Neural cell (in vitro differentiated cells): ENCODE measurements around the gene TRIO. TPM values are rescaled to one million over a fixed set of nuclear protein-coding genes. Genes with fewer than 3 reads are reported as not detected.

Experiments
- H2AFZ ChIP-seq: fragments of 200-600, 300-800 bp; sonication (generic), shearing (Covaris generic); 2 replicates; pipeline ENCODE4 v1.6.0; 2014; ENCODE audit warnings: low read depth, mild to moderate bottlenecking, antibody characterized with exemption, low read length, moderate library complexity
- H3F3A ChIP-seq: fragments of 200-600 bp; shearing (Covaris generic); 2 replicates; pipeline ENCODE4 v1.6.1; 2016; ENCODE audit warnings: mild to moderate bottlenecking, moderate library complexity, mixed read lengths, antibody characterized with exemption, low read length; ENCODE audit not compliant: insufficient read depth, poor library complexity, severe bottlenecking
- H3K27ac ChIP-seq: fragments of 200-600, 300-800 bp; sonication (generic), shearing (Covaris generic); 2 replicates; pipeline ENCODE4 v1.5.1; 2014; ENCODE audit warnings: mild to moderate bottlenecking, low read length, moderate library complexity
- H3K27me3 ChIP-seq: fragments of 300-800, 200-600 bp; sonication (generic), shearing (Covaris generic); 2 replicates; pipeline ENCODE4 v1.6.0; 2014; ENCODE audit warnings: mild to moderate bottlenecking, low read depth, low read length, moderate library complexity; ENCODE audit not compliant: insufficient read depth
- H3K36me3 ChIP-seq: fragments of 300-800, 200-600 bp; sonication (generic), shearing (Covaris generic); 2 replicates; pipeline ENCODE4 v1.5.1; 2014; ENCODE audit warnings: mild to moderate bottlenecking, antibody characterized with exemption, low read length, moderate library complexity; ENCODE audit not compliant: insufficient read depth
- H3K4me2 ChIP-seq: fragments of 300-800, 200-600 bp; sonication (generic), shearing (Covaris generic); 2 replicates; pipeline ENCODE4 v1.6.0; 2014; ENCODE audit warnings: mild to moderate bottlenecking, low read length
- H3K4me3 ChIP-seq: fragments of 300-800, 200-600 bp; sonication (generic), shearing (Covaris generic); 2 replicates; pipeline ENCODE4 v1.5.1; 2014; ENCODE audit warnings: mild to moderate bottlenecking, low read length, moderate library complexity
- H3K79me2 ChIP-seq: fragments of 200-600 bp; shearing (Covaris generic); replicated peaks from 2 replicates; pipeline ENCODE4 v1.6.0; 2014; ENCODE audit warnings: mild to moderate bottlenecking, low read length, moderate library complexity; ENCODE audit not compliant: insufficient read depth
- H3K9ac ChIP-seq: fragments of 300-800, 200-600 bp; sonication (generic), shearing (Covaris generic); 2 replicates; pipeline ENCODE4 v1.6.1; 2016; ENCODE audit warnings: mild to moderate bottlenecking, low read length, mixed read lengths
- H3K9me2 ChIP-seq: fragments of 200-600 bp; shearing (Covaris generic); 2 replicates; pipeline ENCODE4 v1.6.1; 2016; ENCODE audit warnings: mild to moderate bottlenecking, low read length, mixed read lengths; ENCODE audit not compliant: insufficient read depth
- H3K9me3 ChIP-seq: fragments of 200-600, 300-800 bp; sonication (generic), shearing (Covaris generic); 2 replicates; pipeline ENCODE4 v1.6.1; 2016; ENCODE audit warnings: mild to moderate bottlenecking, mixed run types, low read length, moderate library complexity, mixed read lengths
- H4K20me1 ChIP-seq: fragments of 200-600 bp; shearing (Covaris generic); 2 replicates; pipeline ENCODE4 v1.6.1; 2016; ENCODE audit warnings: mild to moderate bottlenecking, mixed run types; ENCODE audit not compliant: insufficient read depth
- EP300 ChIP-seq: fragments of 450-650 bp; conservative IDR thresholded peaks from 2 replicates; pipeline ENCODE4 v1.6.1; 2014; ENCODE audit warnings: antibody characterized with exemption, mild to moderate bottlenecking, moderate library complexity; ENCODE audit not compliant: poor library complexity, severe bottlenecking
- EZH2 ChIP-seq: fragments of 200-600, 300-800 bp; shearing (Covaris generic), sonication (generic); IDR thresholded peaks from 2 replicates; pipeline ENCODE4 v1.6.1; 2014; ENCODE audit warnings: antibody characterized with exemption, low read length, borderline replicate concordance, mild to moderate bottlenecking; ENCODE audit not compliant: insufficient read depth, poor library complexity, severe bottlenecking
- MXI1 ChIP-seq: fragments of 450-650 bp; conservative IDR thresholded peaks from 2 replicates; pipeline ENCODE4 v1.6.1; 2014; ENCODE audit warnings: antibody characterized with exemption, mild to moderate bottlenecking; ENCODE audit not compliant: poor library complexity, severe bottlenecking
- POLR2AphosphoS5 ChIP-seq: IDR thresholded peaks from 2 replicates; pipeline ENCODE4 v1.6.1; 2012
- RAD21 ChIP-seq: fragments of 450-650 bp; conservative IDR thresholded peaks from 2 replicates; pipeline ENCODE4 v1.6.1; 2014; ENCODE audit warnings: antibody characterized with exemption, mild to moderate bottlenecking, moderate library complexity
- SMC3 ChIP-seq: fragments of 450-650 bp; conservative IDR thresholded peaks from 2 replicates; pipeline ENCODE4 v1.6.1; 2014; ENCODE audit warnings: antibody characterized with exemption, mild to moderate bottlenecking, moderate library complexity; ENCODE audit not compliant: poor library complexity
- TAF1 ChIP-seq: IDR thresholded peaks from 2 replicates; pipeline ENCODE4 v1.6.1; 2012; ENCODE audit warnings: low read depth
- polyA plus RNA-seq: library from polyadenylated mRNA; depleted of rRNA; stranded (reverse); fragments of >200 nt; gene quantifications from 2 replicates; pipeline ENCODE4 v1.2.3, GENCODE V29; 2014
- TF ChIP-seq, protein P1 (sequence below): fragments of 450-650 bp; IDR thresholded peaks from 2 replicates; pipeline ENCODE4 v1.5.1; 2014; ENCODE audit warnings: antibody characterized with exemption, mild to moderate bottlenecking, moderate library complexity; ENCODE audit not compliant: poor library complexity, severe bottlenecking
- TF ChIP-seq, protein P2 (sequence below): IDR thresholded peaks from 2 replicates; pipeline ENCODE4 v1.6.1; 2012; ENCODE audit warnings: borderline replicate concordance

Gene TRIO
- polyA plus RNA-seq, 1 donor from 2014 or later = 168 TPM

DNA sequence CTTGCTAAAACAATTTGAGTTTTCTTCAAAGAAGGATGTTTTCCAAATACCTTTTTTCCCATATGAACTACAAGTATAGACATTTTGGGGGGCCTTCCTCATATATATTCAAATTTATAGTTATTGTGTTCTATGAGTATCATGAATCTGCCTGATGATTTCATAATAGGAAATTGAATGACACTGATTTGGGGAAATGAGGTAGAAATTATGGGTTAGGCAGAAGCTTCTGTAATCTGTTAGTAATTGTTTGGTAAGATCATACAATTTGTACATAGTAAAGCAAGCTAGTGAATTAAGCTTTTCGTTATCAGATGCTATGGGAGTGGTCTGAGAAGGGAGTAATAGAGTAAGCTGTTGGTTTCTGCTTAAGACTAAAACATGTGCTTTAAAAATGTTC, 98.0 kb downstream of the TRIO start:
- Histone ChIP-seq H3K4me3 (no peak overlapping the region), H3K9ac (no peak overlapping the region), H2AFZ (no peak overlapping the region), H3K9me2 (no peaks in the 10 kb centered on the region), H3F3A (no peaks in the 10 kb centered on the region), H3K36me3 (no peaks in the 10 kb centered on the region), H3K27ac (no peak overlapping the region), H3K27me3 (no peaks in the 10 kb centered on the region), H4K20me1 (no peaks in the 10 kb centered on the region), H3K9me3 (no peaks in the 10 kb centered on the region), H3K4me2 (no peak overlapping the region), H3K79me2 (peaks cover 95% of the 10 kb centered on the region)
- TF ChIP-seq MXI1 (no peak), EP300 (no peak), TAF1 (no peak), SMC3 (no peak), EZH2 (no peak), RAD21 (no peak), POLR2AphosphoS5 (no peak)
- TF ChIP-seq, protein P1, sequence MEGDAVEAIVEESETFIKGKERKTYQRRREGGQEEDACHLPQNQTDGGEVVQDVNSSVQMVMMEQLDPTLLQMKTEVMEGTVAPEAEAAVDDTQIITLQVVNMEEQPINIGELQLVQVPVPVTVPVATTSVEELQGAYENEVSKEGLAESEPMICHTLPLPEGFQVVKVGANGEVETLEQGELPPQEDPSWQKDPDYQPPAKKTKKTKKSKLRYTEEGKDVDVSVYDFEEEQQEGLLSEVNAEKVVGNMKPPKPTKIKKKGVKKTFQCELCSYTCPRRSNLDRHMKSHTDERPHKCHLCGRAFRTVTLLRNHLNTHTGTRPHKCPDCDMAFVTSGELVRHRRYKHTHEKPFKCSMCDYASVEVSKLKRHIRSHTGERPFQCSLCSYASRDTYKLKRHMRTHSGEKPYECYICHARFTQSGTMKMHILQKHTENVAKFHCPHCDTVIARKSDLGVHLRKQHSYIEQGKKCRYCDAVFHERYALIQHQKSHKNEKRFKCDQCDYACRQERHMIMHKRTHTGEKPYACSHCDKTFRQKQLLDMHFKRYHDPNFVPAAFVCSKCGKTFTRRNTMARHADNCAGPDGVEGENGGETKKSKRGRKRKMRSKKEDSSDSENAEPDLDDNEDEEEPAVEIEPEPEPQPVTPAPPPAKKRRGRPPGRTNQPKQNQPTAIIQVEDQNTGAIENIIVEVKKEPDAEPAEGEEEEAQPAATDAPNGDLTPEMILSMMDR = no peak
- TF ChIP-seq, protein P2, sequence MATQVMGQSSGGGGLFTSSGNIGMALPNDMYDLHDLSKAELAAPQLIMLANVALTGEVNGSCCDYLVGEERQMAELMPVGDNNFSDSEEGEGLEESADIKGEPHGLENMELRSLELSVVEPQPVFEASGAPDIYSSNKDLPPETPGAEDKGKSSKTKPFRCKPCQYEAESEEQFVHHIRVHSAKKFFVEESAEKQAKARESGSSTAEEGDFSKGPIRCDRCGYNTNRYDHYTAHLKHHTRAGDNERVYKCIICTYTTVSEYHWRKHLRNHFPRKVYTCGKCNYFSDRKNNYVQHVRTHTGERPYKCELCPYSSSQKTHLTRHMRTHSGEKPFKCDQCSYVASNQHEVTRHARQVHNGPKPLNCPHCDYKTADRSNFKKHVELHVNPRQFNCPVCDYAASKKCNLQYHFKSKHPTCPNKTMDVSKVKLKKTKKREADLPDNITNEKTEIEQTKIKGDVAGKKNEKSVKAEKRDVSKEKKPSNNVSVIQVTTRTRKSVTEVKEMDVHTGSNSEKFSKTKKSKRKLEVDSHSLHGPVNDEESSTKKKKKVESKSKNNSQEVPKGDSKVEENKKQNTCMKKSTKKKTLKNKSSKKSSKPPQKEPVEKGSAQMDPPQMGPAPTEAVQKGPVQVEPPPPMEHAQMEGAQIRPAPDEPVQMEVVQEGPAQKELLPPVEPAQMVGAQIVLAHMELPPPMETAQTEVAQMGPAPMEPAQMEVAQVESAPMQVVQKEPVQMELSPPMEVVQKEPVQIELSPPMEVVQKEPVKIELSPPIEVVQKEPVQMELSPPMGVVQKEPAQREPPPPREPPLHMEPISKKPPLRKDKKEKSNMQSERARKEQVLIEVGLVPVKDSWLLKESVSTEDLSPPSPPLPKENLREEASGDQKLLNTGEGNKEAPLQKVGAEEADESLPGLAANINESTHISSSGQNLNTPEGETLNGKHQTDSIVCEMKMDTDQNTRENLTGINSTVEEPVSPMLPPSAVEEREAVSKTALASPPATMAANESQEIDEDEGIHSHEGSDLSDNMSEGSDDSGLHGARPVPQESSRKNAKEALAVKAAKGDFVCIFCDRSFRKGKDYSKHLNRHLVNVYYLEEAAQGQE = no peak

DNA sequence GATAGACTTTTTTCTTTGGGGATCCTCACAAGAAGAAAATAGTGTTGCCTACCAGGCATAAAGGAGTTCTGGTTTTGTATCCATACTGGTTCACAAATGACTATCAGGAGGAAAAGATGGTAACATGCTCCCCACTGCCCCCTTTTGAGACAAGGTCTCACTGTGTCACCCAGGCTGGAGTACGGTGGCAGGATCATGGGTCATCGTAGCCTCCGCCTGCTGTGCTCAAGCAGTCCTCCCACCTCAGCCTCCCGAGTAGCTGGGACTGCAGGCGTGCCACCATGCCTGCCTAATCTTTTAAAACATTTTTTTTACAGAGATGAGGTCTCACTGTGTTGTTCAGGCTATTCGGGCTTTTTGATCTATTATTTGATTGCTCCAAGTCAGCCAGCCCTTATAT, 99.3 kb downstream of the TRIO start:
- Histone ChIP-seq H3K79me2 (peaks cover 99% of the 10 kb centered on the region), H3K4me3 (no peak overlapping the region), H3K27ac (no peak overlapping the region), H3K9ac (no peak overlapping the region), H3F3A (no peaks in the 10 kb centered on the region), H3K27me3 (no peaks in the 10 kb centered on the region), H3K9me3 (no peaks in the 10 kb centered on the region), H3K4me2 (no peak overlapping the region), H3K36me3 (no peaks in the 10 kb centered on the region), H3K9me2 (no peaks in the 10 kb centered on the region), H2AFZ (no peak overlapping the region), H4K20me1 (no peaks in the 10 kb centered on the region)
- no peak for TF ChIP-seq TAF1
- no peak for TF ChIP-seq EP300
- no peak for TF ChIP-seq RAD21
- no peak for TF ChIP-seq POLR2AphosphoS5
- TF ChIP-seq MXI1 = no peak
- TF ChIP-seq SMC3 = no peak
- TF ChIP-seq, protein P2 = no peak
- no peak for TF ChIP-seq EZH2
- TF ChIP-seq, protein P1 = no peak
